ENCODE data around the gene AP2B1.

DNA sequence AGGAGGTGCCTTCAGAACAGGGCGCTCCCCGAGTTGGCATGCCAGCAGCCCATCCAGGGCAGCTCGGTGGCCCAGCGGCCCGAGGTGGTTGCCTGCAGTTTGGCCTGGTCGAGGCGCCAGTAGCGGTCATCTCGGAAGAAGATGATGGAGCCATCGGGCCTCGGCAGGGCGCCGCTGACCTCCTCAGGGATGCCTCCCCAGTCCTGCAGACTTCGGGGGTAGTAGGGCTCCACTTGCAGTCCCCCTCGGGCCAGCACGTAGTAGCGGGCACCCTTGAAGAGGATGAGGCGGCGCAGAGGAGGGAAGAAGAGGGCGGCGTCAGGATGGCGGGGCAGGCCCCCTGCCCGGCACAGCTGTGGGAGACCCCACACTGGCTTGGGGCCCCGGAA is 179.4 kb downstream of the AP2B1 start:
- TF ChIP-seq ZNF24 (IDR thresholded peaks at IDR 0.05) (no peak), POLR2AphosphoS5 (IDR thresholded peaks at IDR 0.05; ENCODE audit: control insufficient read depth, insufficient read depth, low read depth, low read length) (no peak), CBX5 (IDR thresholded peaks at IDR 0.05; ENCODE audit: borderline replicate concordance, low read depth) (no peak), FOXK1 (CRISPR knock-in tag; IDR thresholded peaks at IDR 0.05; ENCODE audit: borderline replicate concordance) (no peak), BRCA1 (IDR thresholded peaks at IDR 0.05) (no peak), BRCA1 (CRISPR knock-in tag; IDR thresholded peaks at IDR 0.05) (no peak), CEBPG (CRISPR knock-in tag; IDR thresholded peaks at IDR 0.05) (no peak), CEBPG (tag; conservative IDR thresholded peaks at IDR 0.05 in 1 of 2, IDR thresholded peaks at IDR 0.05 in 1 of 2) (no peak), SPI1 (IDR thresholded peaks at IDR 0.05; ENCODE audit: borderline replicate concordance, low read depth, low read length) (no peak), ZFP36 (IDR thresholded peaks at IDR 0.05; ENCODE audit: low read depth, low read length, partially characterized antibody) (no peak), RAD51 (IDR thresholded peaks at IDR 0.05; ENCODE audit: borderline replicate concordance, low read depth) (no peak)
- TF ChIP-seq, protein P1, sequence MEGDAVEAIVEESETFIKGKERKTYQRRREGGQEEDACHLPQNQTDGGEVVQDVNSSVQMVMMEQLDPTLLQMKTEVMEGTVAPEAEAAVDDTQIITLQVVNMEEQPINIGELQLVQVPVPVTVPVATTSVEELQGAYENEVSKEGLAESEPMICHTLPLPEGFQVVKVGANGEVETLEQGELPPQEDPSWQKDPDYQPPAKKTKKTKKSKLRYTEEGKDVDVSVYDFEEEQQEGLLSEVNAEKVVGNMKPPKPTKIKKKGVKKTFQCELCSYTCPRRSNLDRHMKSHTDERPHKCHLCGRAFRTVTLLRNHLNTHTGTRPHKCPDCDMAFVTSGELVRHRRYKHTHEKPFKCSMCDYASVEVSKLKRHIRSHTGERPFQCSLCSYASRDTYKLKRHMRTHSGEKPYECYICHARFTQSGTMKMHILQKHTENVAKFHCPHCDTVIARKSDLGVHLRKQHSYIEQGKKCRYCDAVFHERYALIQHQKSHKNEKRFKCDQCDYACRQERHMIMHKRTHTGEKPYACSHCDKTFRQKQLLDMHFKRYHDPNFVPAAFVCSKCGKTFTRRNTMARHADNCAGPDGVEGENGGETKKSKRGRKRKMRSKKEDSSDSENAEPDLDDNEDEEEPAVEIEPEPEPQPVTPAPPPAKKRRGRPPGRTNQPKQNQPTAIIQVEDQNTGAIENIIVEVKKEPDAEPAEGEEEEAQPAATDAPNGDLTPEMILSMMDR (IDR thresholded peaks at IDR 0.05 in 2 of 3, conservative IDR thresholded peaks at IDR 0.05 in 1 of 3; ENCODE audit: insufficient read depth in 2 of 3, low read depth in 1 of 3, low read length in 3 of 3), result no peak
- TF ChIP-seq, protein P2, sequence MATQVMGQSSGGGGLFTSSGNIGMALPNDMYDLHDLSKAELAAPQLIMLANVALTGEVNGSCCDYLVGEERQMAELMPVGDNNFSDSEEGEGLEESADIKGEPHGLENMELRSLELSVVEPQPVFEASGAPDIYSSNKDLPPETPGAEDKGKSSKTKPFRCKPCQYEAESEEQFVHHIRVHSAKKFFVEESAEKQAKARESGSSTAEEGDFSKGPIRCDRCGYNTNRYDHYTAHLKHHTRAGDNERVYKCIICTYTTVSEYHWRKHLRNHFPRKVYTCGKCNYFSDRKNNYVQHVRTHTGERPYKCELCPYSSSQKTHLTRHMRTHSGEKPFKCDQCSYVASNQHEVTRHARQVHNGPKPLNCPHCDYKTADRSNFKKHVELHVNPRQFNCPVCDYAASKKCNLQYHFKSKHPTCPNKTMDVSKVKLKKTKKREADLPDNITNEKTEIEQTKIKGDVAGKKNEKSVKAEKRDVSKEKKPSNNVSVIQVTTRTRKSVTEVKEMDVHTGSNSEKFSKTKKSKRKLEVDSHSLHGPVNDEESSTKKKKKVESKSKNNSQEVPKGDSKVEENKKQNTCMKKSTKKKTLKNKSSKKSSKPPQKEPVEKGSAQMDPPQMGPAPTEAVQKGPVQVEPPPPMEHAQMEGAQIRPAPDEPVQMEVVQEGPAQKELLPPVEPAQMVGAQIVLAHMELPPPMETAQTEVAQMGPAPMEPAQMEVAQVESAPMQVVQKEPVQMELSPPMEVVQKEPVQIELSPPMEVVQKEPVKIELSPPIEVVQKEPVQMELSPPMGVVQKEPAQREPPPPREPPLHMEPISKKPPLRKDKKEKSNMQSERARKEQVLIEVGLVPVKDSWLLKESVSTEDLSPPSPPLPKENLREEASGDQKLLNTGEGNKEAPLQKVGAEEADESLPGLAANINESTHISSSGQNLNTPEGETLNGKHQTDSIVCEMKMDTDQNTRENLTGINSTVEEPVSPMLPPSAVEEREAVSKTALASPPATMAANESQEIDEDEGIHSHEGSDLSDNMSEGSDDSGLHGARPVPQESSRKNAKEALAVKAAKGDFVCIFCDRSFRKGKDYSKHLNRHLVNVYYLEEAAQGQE (IDR thresholded peaks at IDR 0.05; ENCODE audit: borderline replicate concordance), result no peak
- TF ChIP-seq, protein P2 (CRISPR knock-in tag; IDR thresholded peaks at IDR 0.05; ENCODE audit: low read depth), result no peak

Measured in K562 (cell line).